ENCODE results near the gene PODXL.
"Not testable (repeated sequence)": the region's sequence is repeated elsewhere in the genome, so short reads cannot be mapped to it uniquely, and the experiment has no call there.

The PODXL gene

DNA sequence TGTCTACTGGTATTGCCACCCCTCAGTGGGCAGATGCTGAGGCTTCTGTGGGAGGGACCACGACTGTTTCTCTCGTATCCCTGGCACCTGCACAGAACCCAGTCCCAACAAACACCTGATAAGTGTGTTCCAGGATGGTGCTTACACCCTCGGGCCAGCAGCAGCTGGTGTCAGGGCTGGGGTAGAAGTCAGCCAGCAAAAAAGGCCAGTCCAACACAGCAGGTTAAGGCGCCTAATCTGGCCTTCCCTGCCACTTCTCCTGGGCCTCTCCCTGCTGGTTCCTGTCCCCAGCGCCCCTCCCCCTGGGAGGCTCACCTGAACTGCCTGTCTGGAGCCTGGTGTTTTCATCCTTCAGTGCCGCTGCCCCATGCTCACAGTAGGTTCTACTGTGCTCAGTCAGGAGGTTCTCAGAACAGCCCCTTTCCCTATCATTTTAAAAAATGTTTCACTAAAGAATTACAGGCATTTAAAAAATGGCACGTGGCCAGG, 20.0 kb downstream of the PODXL start:
- no peak for DNase-seq

DNA sequence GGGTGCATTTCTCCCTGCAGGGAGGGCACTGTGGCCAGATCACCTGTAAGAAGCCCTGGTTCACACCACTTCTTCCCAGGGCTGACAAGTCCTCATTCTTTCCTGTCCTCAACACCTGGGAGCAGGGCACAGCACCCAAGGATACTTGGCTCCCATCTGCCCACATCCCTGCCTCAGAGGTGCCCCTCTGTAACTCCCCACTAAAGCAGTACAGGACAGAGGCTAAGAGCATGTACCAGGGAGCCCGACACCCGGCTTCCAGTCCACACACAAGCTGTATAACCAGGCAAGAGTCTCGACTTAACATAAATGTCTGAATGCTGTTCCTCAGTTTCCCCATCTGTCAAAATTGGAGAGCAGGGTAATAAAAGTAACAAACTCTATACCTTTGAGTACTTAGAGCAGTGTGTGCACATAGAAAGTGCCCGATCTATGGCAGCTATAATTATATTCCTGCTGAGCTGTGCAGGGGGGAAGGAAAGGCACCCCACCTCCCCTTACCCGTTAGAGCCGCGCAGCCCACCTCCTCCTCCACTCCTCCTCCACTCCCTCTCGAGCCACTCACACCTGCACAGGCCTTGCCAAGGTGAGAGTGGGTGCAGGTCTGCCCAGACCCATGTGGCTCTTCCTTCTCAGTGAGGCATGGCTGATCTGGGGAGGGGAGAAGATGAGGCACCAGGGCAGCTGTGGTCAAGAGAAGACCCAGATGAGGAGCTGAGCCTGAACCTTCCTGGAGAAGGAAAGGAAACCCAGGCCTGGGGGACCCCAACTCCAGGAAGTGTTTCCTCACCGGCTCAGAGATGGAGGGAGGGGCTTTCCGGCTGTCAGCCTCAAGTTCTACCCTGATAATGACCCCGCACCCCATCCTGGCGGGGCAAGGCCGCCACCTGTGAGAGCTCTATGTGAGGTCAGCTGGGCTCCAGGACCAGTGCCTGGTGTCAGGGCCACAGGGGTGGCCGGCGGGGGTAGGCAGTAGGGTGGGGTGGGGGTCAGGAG, 22.6 kb downstream of the PODXL start:
- no peak for DNase-seq

GRCh38 chr7:131533151-131533559, 23.3 kb downstream of the PODXL start:
- no peak for DNase-seq

DNA sequence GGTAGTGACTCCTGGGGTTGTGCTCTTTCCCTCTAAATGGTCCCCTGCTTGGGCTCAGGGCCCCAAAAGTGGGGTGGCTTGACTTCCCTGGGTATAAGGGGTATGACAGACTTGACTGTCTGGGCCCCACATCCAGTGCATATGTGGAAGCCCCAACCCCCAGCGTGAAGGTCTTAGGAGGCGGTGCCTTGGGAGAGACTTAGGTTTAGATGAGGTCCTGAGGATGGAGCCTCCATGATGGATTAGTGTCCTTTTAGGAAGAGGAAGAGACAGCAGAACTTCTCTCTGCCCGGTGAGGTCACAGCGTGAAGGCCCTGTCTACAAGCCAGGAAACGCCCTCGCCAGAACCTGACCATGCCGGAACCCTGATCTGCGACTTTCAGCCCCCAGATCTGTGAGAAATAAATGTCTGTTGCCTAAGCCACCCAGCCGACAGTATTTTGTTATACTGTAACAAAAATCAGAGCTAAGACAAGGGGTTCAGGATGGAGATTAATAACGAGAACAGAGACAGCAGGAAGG, 23.8 kb downstream of the PODXL start:
- no peak for DNase-seq

DNA sequence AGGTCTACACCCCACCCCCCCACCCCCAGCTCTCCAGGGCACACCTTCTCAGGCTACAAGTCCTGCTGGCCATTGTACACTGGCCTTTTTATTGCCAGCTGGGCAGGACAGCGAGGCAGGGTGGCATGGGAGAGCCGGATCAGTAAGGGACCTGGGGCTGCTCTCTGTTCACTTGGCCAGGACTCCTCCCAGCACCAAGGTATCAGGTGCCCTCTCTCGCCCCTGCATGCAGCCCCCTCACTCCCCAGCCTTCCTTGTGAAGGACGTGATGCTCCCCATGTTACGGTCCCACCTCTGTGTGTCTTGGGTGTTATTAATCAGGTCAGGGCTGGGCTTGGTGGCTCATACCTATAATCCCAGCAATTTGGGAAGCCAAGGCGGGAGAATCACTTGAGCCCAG, 26.3 kb downstream of the PODXL start:
- no peak for DNase-seq

DNA sequence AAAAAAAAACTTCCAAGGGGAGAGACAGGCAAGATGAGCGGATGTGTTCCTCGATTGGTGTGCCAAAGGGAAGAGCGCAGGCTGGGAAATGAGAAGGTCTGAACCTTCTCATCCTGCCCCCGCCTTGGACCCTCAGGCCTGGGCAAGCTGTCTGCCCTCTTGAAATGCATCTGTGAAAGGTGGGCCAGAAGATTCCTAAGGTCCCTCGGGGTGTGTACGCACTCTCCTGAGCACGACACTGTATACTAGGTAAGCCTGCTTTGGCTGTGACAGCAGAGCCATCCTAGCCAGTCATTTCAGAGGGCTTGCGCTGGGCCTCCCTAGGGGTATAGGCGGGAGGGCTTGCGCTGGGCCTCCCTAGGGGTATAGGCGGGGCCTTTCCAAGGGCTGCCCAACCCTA, 26.8 kb downstream of the PODXL start:
- DNase-seq, result no peak

- no peak for DNase-seq
These were observed 27.2 kb downstream of the PODXL start for GRCh38 chr7:131529179-131529578.

- DNase-seq, result no peak
These were observed 29.0 kb downstream of the PODXL start for GRCh38 chr7:131527456-131527855.

GRCh38 chr7:131525820-131526219, 30.6 kb downstream of the PODXL start:
- DNase-seq, result no peak

- no peak for DNase-seq
These were observed 31.7 kb downstream of the PODXL start for GRCh38 chr7:131524703-131525102.

DNA sequence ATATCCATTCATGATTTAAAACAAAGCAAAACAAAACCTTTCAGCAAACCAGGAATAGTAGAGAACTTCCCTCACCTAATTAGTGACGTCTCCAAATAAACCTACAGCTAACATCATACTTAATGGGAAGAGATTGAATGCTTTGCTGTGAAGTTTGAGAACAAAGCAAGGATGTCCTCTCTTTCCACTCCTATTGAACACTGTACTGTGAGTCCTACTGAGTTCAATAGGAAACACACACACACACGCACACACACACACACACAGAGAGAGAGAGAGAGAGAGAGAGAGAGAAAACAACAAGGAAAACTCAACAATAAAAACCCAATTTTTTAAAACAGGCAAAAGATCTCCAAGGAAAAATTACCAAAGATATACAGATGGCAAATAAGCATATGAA, 32.3 kb downstream of the PODXL start:
- DNase-seq, result no peak

GRCh38 chr7:131522325-131522930, 34.0 kb downstream of the PODXL start:
- no peak for DNase-seq

- no peak for DNase-seq
These were observed 34.7 kb downstream of the PODXL start for GRCh38 chr7:131521651-131522163.

DNA sequence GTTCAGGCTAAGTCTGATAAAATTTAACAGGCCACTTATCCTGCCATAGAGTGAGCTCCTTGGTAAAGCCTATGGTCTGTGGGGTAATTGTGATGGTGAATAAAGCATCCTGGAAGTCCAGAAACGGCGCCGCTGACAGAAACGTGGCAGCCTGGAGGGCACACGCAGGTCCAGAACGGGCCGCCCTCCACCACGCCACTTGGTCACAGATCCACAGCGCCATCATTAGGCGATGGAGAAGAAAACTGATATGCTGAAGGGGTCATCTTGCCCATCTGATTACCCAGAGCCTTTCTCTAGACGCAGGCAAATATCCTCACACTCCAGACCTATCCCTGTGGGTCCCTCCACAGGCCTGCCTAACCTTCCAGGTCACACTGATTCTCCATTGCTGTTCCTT, 37.8 kb downstream of the PODXL start:
- no peak for DNase-seq

- no peak for DNase-seq
These were observed 39.1 kb downstream of the PODXL start for GRCh38 chr7:131517218-131517923.

- DNase-seq, result not testable (repeated sequence)
These were observed 41.0 kb downstream of the PODXL start for GRCh38 chr7:131515471-131515870.

DNA sequence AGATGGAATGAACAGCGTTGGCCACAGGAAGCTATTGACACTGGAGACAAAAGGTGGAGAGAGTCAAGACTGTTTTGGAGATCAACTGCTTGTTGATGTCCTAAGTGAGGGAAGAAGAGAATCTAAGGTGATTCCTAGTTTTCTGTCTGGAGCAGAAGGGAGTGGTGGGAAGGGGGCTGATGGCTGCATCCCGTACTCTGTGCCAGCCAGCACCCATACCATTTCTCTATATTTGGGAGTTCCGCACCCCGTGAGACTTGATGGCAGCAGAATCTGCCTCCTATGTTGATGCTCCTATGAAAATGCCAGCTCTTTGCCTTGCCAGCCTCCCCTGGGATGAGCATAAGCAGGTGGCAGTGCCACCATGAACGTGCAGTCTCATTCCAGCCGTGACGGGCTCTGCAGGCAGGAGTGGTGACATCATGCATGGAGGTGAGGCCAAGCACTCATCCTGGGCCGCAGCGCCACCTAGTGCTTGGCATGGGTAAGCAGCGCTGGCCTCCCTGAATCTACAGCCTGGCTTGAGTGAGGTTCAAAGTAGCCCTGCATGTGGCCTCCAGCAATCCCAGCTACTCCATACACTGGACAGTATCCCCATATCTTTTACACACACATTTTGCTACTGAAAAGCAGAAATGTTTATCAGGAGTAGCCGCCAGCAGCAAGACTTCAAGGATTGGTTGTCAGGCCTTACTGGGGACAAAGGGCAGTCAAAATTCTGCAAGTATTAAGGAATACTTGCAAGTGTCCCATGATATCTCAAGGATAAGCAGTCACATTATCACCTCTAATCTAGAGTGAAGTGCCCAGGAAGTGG, 43.0 kb downstream of the PODXL start:
- DNase-seq, result peak; percentile 58

GRCh38 chr7:131511774-131512535, 44.5 kb downstream of the PODXL start:
- DNase-seq, result no peak

DNA sequence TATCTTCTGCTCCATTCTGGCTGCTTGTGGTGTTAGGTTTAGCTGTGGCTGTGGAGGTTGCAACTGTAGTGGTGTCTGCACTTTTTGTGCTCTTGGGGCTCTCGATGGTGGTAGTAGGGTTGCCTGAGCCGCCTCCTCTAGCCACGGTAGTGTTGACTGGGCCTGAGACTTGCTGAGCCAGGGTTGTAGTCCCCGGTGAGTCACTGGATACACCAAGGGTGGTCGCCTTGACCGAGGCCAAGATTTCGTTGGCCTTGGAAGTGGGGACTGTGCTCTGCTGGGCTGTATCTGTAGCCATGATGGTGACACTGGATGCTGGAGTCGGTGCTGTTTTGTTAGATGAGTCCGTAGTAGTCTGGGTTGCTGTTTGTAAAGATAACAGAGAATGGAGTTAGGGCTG, 45.4 kb downstream of the PODXL start:
- DNase-seq, result no peak

- DNase-seq, result no peak
These were observed 46.6 kb downstream of the PODXL start for GRCh38 chr7:131509781-131510180.

Measured in activated CD4-positive, alpha-beta T cell treated with anti-CD3 and anti-CD28 coated beads for 1 hour (primary cell).